NCI-H1417 treated with DMSO at 0.1 percent for 48 hours (cell line): ENCODE results near the gene ZNF217.
A peak's percentile ranks its signal among the peaks of the same experiment; 100 is the strongest.

Source experiments
- DNase-seq: peaks from one replicate; lab custom pipeline; 2025; lab: John Stamatoyannopoulos, UW

The ZNF217 gene

DNA sequence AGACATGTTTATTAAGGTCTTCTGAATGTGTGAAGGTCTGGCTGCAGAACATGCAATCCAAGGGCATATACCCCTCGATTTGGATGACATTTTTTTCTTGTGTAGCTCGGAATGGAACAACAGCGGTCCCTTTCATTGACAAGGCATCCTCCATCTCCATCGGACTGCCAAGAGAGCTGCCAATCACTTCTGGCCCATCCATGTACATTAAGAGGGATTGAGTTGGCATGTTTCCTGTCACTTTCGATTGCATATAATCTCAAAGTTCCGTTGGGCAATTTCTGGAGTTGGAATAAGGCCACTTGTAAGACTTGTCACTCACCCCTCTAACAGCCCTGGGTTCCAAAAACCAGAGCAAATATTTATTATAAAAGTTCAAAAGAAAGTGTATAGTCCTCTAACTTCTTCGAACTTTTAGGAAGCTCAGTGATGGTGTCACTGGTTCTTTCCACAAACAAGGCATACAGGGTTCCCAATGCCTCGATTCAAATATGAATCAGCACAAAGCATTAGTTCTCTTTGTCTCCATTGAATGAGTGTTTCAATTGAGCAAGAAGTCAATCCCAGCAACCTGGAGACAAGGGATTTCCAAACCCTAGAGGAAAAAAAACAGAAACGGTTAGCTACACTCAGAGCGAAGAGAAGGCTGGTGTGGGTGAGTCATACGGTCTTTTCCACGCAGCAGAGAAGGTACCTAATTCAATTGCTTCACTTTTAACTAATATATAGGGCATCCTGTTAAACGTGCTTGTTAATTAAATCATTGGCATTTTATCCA, 10.9 kb downstream of the ZNF217 start:
- no peak for DNase-seq

DNA sequence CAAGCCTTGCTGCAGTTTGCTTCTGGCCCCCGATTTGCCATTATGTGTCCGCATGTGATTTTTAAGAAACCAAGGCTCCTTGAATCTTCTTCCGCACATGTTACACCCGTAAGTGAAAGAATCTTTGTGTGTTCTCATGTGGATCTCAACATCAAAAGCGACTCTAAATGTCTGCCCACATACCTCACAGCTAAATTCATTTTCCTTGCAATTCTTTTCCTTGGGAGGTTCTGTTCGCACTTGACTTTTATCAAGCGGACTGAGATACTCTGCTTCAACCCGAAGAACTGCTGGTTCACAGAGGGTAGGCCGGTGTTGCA, 11.4 kb downstream of the ZNF217 start:
- no peak for DNase-seq

DNA sequence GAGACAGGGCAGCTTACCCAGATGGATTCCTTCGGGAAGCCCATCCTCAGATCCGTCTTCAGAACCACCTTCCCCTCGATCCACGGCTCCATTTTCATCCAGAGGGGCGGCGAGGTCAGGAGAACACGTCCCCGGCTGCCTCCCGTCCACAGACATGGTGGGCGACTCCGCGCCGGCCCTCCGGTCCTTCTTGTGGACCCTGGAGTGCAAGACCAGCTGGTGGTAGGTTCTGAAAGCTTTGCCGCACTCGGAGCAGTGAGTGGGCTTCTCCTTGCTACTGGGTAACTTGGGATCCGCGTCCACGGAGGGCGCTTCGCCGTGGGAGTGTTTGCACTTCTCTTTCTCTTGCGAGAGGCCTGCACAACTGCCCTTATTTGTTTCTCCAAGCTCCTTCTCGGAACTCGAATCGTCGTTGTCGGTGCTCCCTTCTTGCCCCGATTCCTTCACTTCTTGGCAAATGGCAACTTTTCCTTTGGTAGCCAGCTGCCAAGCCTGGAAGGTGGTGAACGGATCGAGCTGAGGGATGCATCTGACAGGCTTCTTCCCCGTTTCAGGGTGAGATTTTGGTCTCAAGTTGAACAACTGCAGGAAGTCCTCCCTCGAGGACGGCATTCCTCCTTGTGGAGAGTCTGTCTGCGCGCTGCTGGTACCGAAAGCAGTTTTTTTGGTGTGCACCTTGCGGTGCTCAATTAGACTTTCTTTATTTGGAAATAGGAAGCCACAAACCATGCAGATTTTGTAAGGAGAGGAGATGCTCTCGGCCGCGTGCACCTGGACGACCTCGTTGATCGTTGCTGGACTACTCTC, 12.0 kb downstream of the ZNF217 start:
- DNase-seq, result no peak

DNA sequence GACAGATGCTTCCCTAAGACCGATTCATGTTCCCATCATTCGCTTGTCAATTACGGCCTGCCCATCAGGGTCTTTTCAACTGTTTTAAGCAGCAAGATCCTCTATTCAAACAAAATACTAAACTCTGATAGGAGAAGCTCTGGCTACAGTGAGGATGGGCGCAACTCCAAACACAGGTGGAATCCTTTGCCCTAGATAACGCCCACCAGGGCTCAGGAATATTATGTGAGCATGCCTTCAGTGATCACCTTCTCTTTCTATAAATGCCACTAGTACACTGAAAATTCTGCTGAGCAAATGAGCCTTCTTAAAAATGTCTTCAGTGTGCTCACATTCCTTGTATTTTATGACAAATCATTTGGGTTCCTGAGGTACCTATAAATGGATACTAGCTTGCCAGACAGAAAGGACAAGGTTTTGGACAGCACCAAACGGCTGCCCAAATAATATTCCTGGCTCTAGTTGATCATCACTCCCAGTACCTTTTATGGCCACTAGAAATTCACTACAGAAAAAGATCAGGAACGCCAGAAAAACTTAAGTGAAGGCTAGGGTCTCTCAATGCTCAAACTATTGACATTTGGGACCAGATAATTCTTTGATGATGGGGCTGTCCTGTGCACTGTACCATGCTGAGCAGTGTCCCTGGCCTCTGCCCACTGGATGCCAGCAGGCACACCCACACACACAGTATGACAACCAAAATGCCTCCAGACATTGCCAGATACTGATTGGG, 13.1 kb downstream of the ZNF217 start:
- DNase-seq, result no peak

- DNase-seq, result no peak
Measured at GRCh38 chr20:53579581-53580375, 13.9 kb downstream of the ZNF217 start.

GRCh38 chr20:53579266-53579580, 14.4 kb downstream of the ZNF217 start:
- no peak for DNase-seq

GRCh38 chr20:53578492-53579222, 15.0 kb downstream of the ZNF217 start:
- peak; percentile 4 for DNase-seq

DNA sequence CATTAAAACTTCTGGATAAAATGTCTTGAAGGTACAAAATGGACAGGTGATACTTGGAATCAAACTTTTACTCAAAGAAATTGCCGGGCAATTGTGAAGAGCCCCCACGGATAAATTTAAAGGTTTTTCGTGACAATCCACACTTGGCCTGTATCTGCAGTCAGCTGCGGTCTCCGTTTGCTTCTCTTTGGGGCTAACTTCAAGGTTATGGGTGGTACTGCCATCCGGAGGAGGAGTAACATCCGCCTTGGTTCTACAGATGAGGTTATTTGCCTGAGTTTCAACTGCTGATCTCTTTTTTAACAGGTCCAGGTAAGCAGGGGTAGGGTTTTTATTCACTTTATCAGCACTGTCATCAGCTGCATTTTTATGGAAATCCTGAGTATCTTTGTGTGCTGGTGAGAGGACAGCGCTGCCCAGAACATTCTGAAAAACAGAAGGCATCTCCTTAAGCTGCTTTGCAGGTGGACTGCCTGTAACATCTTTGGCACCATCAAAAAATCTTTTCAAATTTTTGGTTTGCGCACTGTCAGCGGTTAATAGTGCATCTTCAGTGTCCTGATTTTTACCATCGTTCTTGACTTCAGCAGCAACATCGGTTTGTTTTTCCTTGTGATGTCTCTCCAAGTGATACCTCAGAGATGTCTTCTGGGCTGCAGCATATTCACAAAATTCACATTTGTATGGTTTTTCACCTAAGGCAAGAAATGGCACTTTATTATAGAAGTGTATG, 16.9 kb downstream of the ZNF217 start:
- no peak for DNase-seq

DNA sequence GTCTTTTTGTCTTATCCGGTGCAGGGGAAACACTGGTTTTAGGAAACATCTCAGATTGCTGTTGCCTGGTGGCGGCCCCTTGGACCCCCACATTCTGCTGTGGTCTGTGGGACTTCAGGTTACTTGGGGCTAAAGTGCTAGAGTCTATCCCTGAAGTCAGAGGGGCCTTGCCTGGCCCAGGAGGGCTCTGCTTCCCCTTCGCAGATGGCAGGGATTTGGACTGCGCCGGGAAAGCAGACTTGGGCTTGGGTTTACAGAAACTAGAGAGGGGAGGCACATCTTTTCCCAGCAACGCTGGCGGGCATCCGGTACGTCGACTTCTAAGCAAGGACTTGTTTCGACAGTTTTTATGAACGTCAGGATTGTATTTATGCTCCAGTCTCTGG, 17.5 kb downstream of the ZNF217 start:
- DNase-seq, result no peak

DNA sequence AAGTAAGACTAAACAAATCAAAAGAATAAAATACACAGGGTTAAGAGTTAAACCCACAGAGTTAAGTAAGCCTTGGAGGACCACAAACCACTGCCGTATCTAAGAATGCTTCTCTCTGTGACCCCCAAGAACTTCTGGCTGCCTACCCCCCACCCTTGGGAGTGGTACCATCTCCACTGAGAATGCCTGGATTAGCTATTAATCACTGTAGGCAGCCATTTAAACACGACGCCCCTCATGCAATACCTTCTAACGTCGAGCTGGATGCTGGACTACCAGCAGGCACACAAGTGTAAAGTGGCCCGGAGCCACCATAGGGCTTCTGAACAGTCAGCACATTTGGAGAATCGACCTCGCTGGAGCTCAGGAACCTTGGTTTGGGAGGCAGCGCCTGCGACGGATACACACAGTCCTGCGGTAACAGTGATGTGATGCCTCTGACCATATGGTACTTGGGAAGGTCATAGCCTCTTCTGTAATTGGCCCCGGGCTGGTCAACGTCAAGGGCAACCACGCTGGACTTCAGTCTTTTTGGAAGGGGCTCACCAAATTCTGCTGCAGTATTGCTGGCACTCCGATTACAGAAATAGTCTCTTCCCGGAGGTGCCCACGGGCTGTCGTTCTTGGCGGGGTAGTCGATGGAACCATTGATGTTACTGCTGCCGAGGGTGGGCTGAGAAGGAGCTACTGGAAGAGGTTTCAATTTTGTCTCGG, 18.0 kb downstream of the ZNF217 start:
- DNase-seq, result no peak

- DNase-seq, result no peak
Measured at GRCh38 chr20:53574819-53575218, 18.8 kb downstream of the ZNF217 start.

GRCh38 chr20:53574259-53574789, 19.3 kb downstream of the ZNF217 start:
- DNase-seq, result no peak

DNA sequence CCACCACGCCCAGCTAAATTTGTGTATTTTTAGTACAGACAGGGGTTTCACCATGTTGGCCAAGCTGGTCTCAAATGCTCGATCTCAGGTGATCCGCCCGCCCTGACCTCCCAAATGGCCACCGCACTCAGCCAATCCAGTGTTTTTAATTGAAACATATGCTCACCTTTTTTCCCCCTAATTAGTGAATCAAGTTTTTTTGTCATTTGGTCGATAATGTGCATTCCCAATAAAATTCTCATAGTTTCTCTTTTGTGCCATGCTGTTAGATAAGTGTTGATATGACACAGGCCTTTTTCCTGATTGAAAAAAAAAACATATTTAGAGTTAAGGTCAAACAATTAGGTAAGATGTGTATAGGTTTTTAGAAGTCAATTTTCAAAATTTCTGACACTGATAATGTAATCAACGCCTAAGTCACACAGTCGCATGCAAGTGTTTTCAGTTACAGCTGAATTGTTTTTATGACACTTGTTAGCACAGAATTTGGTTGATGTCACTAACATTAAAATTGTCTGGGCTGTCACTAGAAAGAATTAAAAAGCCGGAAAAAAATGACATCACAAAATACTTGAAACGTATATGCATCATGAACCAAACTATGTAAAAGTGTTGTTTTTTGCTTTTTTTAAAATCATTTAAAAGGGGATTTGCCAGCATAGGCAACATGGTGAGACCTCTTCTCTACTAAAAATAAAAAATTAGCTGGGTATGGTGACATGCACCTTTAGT, 21.9 kb downstream of the ZNF217 start:
- DNase-seq, result no peak

DNA sequence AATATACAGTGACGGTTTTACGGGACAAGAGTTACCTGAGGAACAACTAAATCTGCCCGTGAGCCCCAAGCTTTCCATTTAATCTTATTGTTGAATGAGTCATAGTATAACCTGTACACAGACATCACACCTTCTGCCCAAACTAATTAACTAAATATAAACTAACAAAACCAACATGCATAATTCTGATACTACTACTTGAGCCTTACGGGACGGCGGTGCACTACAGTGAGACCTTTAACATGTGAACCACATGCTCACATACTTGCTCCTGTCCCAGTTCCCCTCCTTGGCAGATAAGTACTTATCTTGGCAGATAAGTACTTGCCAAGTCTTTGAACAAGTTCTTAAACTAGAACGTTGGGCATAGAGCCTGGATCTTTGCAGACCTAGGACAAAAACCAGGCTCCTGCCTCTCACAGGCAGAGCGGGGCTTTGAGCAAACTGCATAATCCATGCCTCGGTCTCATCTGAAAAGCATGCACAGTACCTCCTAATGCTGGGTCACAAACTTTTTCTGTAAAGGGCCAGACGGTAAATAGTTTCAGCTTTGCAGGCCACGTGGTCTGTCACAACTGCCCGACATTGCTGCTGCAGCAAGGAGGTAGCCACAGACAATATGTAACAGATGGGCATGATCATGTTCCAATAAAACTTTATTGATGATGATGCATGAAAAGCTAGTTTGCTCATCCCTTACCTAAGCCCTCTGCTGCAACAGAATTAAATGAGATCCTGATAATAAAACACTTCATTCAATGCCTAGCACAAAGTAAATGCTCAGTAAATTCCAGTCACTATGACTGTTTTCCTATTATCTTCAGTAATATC, 23.0 kb downstream of the ZNF217 start:
- DNase-seq, result no peak

- DNase-seq, result no peak
Measured at GRCh38 chr20:53569606-53570307, 23.9 kb downstream of the ZNF217 start.

DNA sequence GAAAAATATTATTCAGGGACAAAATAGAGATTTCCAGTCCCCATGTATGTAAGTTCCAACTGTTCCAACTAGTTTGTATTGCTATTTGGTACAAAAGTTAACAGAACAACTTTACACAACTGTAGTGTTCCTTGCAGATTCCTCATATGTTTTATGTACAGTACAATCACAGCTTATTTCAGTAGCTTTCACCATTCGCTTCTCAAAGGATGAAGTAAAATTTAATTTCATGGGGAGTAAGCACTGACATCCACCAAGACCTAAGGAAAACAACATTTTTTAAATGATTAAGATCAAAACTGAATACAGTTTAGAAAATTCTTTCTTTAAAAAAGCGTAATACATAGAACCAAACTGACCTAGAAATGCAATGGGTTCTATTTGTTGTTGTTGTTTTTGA, 24.6 kb downstream of the ZNF217 start:
- no peak for DNase-seq

GRCh38 chr20:53568351-53568750, 25.3 kb downstream of the ZNF217 start:
- DNase-seq, result no peak
